AG04450 (cell line): ENCODE measurements around the gene CCDC134. TPM values are rescaled to one million over a fixed set of nuclear protein-coding genes. Genes with fewer than 3 reads are reported as not detected.

Experiments
- CTCF ChIA-PET: fragments of 300-600, 350-600 bp; formaldehyde crosslinking; extraction: SDS; loops from one replicate; lab custom pipeline; 2022; ENCODE audit warnings: antibody characterized with exemption, inconsistent platforms; lab: Charles Lee
- POLR2A ChIA-PET: fragments of 350-600 bp; formaldehyde crosslinking; extraction: SDS; loops from one replicate; lab custom pipeline; 2021; ENCODE audit warnings: antibody characterized with exemption, inconsistent platforms; lab: Yijun Ruan, JAX
- DNase-seq: peaks from one replicate; pipeline ENCODE4 v3.0.0-alpha.2; 2011; ENCODE audit warnings: low read depth, low spot score
- H3K27ac ChIP-seq: one replicate; pipeline ENCODE4 v1.5.1; 2012; ENCODE audit warnings: low read depth, low read length, control low read depth
- H3K27me3 ChIP-seq: one replicate; pipeline ENCODE4 v1.6.0; 2012; ENCODE audit warnings: low read length; ENCODE audit not compliant: control insufficient read depth, insufficient read depth
- H3K4me3 ChIP-seq: 2 replicates; pipeline ENCODE4 v1.5.1; 2011; ENCODE audit warnings: mild to moderate bottlenecking, low read depth, low read length, control low read depth
- H3K9me3 ChIP-seq: 2 replicates; pipeline ENCODE4 v1.5.1; 2012; ENCODE audit warnings: low read length; ENCODE audit not compliant: control insufficient read depth, insufficient read depth
- polyA plus RNA-seq: library from polyadenylated mRNA; depleted of rRNA; stranded (reverse); fragments of >200 nt; gene quantifications from 2 replicates; pipeline ENCODE4 v1.2.3, GENCODE V29; 2011
- TF ChIP-seq, protein P1 (sequence below): IDR thresholded peaks from 2 replicates; pipeline ENCODE4 v1.5.1; 2011; ENCODE audit warnings: low read depth, low read length, control low read depth, inconsistent platforms

CCDC134 gene
- polyA plus RNA-seq, 1 experiment, result 2.6 TPM

- no peak overlapping the region for H3K27ac ChIP-seq
- H3K27me3 ChIP-seq, result no peaks in the 10 kb centered on the region
- DNase-seq, result no peak
- H3K4me3 ChIP-seq, result no peak overlapping the region
- ChIA-PET POLR2A (interaction anchor here (0.6 kb wide), 1 partner anchor 116 kb away, joined by 3 read pairs; no protein-coding TSS in a partner anchor), CTCF (interaction anchor here (0.9 to 1.7 kb wide), 2 partner anchors 85 to 110 kb away, joined by 4 to 5 read pairs; no protein-coding TSS in a partner anchor)
- TF ChIP-seq, protein P1, sequence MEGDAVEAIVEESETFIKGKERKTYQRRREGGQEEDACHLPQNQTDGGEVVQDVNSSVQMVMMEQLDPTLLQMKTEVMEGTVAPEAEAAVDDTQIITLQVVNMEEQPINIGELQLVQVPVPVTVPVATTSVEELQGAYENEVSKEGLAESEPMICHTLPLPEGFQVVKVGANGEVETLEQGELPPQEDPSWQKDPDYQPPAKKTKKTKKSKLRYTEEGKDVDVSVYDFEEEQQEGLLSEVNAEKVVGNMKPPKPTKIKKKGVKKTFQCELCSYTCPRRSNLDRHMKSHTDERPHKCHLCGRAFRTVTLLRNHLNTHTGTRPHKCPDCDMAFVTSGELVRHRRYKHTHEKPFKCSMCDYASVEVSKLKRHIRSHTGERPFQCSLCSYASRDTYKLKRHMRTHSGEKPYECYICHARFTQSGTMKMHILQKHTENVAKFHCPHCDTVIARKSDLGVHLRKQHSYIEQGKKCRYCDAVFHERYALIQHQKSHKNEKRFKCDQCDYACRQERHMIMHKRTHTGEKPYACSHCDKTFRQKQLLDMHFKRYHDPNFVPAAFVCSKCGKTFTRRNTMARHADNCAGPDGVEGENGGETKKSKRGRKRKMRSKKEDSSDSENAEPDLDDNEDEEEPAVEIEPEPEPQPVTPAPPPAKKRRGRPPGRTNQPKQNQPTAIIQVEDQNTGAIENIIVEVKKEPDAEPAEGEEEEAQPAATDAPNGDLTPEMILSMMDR, result no peak
- no peaks in the 10 kb centered on the region for H3K9me3 ChIP-seq
These were observed 30.9 kb downstream of the CCDC134 start for GRCh38 chr22:41831383-41831782.

DNA sequence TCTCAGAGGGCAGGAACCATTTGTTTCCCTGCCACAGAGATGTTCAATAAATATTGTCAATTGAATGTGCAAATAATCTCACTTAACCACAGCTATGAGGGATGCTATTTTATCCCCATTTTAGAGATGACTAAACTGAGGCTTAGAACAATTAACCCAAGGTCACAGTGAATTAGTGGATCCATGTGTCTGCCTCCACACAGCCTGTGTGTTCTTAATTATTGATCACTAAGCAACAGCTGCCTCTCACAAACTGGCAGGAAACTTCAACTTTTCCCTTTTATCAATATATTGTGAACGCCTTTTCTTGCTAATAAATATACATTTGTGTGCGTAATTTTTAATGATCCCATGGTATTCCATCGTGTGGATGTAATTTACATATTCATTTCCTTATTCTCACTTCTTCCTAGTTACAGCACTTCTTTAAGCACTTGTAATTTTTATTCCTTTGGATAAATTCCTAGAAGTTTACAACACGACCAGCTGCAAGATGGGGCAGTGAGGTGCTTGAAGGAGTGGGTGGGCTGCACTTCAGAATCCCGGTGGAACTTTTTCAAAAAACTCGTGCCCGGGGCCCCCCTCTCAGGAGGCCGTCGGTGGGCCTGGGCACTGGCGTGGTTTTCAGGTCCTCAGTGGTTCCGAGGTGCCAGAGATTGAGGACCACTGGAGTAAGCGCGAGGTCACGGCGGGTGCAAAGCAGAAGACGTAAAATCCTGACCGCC, 31.5 kb downstream of the CCDC134 start:
- POLR2A ChIA-PET, result interaction anchor here (0.6 to 1.6 kb wide), 5 partner anchors 30 to 135 kb away, joined by 5 to 11 read pairs (median 6); partner anchors contain the start of genes CCDC134 and CENPM
- H3K27ac ChIP-seq, result peak overlapping the region; percentile 90
- DNase-seq, result no peak
- CTCF ChIA-PET, result interaction anchor here (0.9 to 1.7 kb wide), 3 partner anchors 85 to 134 kb away, joined by 4 to 5 read pairs (median 5); no protein-coding TSS in a partner anchor
- H3K9me3 ChIP-seq, result no peaks in the 10 kb centered on the region
- no peaks in the 10 kb centered on the region for H3K27me3 ChIP-seq
- TF ChIP-seq, protein P1, result no peak
- peak overlapping the region; percentile 64 for H3K4me3 ChIP-seq

- Histone ChIP-seq H3K27me3 (no peaks in the 10 kb centered on the region), H3K9me3 (no peaks in the 10 kb centered on the region), H3K27ac (peak within 1 kb of the TSS; percentile 90), H3K4me3 (peak within 1 kb of the TSS; percentile 85)
- TF ChIP-seq, protein P1, result no peak
- ChIA-PET POLR2A (interaction anchor here (0.6 to 1.6 kb wide), 5 partner anchors 29 to 136 kb away, joined by 5 to 11 read pairs (median 6); partner anchors contain the start of genes CCDC134 and CENPM), CTCF (interaction anchor here (0.6 to 1.7 kb wide), 3 partner anchors 86 to 135 kb away, joined by 3 to 5 read pairs (median 4); no protein-coding TSS in a partner anchor)
- DNase-seq, result peak; percentile 98
These were observed 32.3 kb downstream of the CCDC134 start, which contains the start of gene SREBF2 for GRCh38 chr22:41832553-41833368. TSS of gene SREBF2 (plus strand) at chr22:41833105. CDS start at chr22:41833271, 166 bp downstream.

DNA sequence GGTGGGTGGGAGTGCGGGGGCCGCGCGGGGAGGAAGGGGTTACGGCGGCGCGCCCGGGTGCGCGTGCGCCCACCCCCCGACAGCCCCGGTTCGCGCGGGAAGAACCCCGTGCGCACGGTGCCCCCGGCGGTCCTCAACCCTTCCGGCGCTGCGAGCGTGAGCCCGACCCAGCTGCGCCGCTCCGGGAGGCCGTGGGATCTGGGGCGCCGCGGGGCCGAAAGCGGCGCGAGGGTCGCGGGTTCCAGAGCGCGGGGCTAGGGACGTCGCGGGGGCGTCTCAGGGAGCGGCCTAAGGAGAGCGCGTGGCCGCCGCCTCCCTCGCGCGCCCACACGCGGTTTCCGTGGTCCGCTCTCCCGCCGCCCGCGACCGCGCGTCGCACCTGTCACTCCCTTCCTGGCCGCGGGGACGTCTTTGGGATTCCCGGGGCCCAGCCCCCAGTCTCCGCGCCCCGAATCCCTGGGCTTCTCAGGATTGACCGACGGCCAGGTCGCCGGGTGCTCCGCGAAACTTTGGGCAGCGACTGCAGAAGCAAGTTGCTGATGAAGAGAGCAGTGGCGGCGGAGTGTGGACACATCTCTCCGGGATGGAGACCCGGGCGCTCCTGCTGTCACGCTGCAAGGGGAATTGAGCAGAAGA, 33.0 kb downstream of the CCDC134 start:
- TF ChIP-seq, protein P1, result no peak
- ChIA-PET POLR2A (interaction anchor here (1.0 to 1.6 kb wide), 4 partner anchors 29 to 136 kb away, joined by 5 to 11 read pairs (median 6); partner anchors contain the start of genes CCDC134 and CENPM), CTCF (interaction anchor here (0.6 to 1.2 kb wide), 2 partner anchors 87 to 136 kb away, joined by 3 to 5 read pairs; no protein-coding TSS in a partner anchor)
- H3K27me3 ChIP-seq, result no peaks in the 10 kb centered on the region
- H3K27ac ChIP-seq, result peak overlapping the region; percentile 31
- H3K9me3 ChIP-seq, result no peaks in the 10 kb centered on the region
- peak overlapping the region; percentile 85 for H3K4me3 ChIP-seq
- DNase-seq, result no peak
